ENCODE results near the gene USP31. TPM values are rescaled to one million over a fixed set of nuclear protein-coding genes. Genes with fewer than 3 reads are reported as not detected.

The USP31 gene
- total RNA-seq, 4 donors from 2014 or later: 10.0 to 18.2 (median 13.2) TPM

DNA sequence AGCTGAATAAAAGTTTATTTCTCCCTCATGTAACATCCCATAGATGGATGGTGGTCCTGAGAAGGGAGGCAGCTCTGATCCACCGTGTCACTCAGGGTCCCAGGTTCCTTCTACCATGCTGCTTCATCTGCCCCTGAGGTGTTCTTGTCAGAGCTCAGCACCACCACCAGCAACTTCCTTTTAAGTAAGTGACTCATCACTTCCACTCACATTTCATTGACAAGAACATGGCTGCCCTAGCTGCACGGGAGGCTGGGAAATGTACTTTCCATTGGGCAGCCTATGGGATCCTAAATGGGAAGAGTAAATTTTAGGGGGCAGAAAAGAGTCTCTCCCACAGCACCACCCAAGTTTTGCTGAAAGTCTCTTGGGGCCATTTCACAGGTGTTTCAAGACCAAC is 134.7 kb downstream of the USP31 start:
- 64 to 69% methylated on average over 2 of the region's 2 CpGs for WGBS, 2 donors

More for the DNA sequence above, 134.7 kb downstream of the USP31 start:
- no peak for TF ChIP-seq POLR2A (IDR thresholded peaks at IDR 0.05)
- TF ChIP-seq, protein P1, sequence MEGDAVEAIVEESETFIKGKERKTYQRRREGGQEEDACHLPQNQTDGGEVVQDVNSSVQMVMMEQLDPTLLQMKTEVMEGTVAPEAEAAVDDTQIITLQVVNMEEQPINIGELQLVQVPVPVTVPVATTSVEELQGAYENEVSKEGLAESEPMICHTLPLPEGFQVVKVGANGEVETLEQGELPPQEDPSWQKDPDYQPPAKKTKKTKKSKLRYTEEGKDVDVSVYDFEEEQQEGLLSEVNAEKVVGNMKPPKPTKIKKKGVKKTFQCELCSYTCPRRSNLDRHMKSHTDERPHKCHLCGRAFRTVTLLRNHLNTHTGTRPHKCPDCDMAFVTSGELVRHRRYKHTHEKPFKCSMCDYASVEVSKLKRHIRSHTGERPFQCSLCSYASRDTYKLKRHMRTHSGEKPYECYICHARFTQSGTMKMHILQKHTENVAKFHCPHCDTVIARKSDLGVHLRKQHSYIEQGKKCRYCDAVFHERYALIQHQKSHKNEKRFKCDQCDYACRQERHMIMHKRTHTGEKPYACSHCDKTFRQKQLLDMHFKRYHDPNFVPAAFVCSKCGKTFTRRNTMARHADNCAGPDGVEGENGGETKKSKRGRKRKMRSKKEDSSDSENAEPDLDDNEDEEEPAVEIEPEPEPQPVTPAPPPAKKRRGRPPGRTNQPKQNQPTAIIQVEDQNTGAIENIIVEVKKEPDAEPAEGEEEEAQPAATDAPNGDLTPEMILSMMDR (IDR thresholded peaks at IDR 0.05): no peak
- intact Hi-C loops (cut with DNase I): no loop called here
- Histone ChIP-seq H3K4me1 (no peaks in the 10 kb centered on the region), H3K27me3 (no peaks in the 10 kb centered on the region), H3K4me3 (replicated peaks in 1 of 3) (no peak overlapping the region), H3K27ac (no peak overlapping the region), H3K9me3 (no peaks in the 10 kb centered on the region), H3K36me3 (no peaks in the 10 kb centered on the region)
- DNase-seq: no peak

Other genes with a start within 250 kb of the USP31 start
- gene SCNN1G, start 33.3 kb upstream of the USP31 start, total RNA-seq: 1 to 10 TPM; 3.4 to 6.5 (median 5.6) TPM
- 10 to 100 TPM in 3 of 4 donors, 1 to 10 TPM in 1; 8.1 to 30.5 (median 11.9) TPM for gene SCNN1B, start 152.8 kb upstream of the USP31 start, total RNA-seq

Data from thyroid gland (tissue), 4 donors.